AG04450 (cell line): Measurements from ENCODE around the gene B3GAT1. TPM values are rescaled to one million over a fixed set of nuclear protein-coding genes. Genes with fewer than 3 reads are reported as not detected.

Experiments used
- CTCF ChIA-PET: fragments of 300-600, 350-600 bp; formaldehyde crosslinking; extraction: SDS; loops from one replicate; lab custom pipeline; 2022; ENCODE audit warnings: antibody characterized with exemption, inconsistent platforms; lab: Charles Lee
- POLR2A ChIA-PET: fragments of 350-600 bp; formaldehyde crosslinking; extraction: SDS; loops from one replicate; lab custom pipeline; 2021; ENCODE audit warnings: antibody characterized with exemption, inconsistent platforms; lab: Yijun Ruan, JAX
- DNase-seq: peaks from one replicate; pipeline ENCODE4 v3.0.0-alpha.2; 2011; ENCODE audit warnings: low read depth, low spot score
- H3K27ac ChIP-seq: one replicate; pipeline ENCODE4 v1.5.1; 2012; ENCODE audit warnings: low read depth, low read length, control low read depth
- H3K27me3 ChIP-seq: one replicate; pipeline ENCODE4 v1.6.0; 2012; ENCODE audit warnings: low read length; ENCODE audit not compliant: control insufficient read depth, insufficient read depth
- H3K4me3 ChIP-seq: 2 replicates; pipeline ENCODE4 v1.5.1; 2011; ENCODE audit warnings: mild to moderate bottlenecking, low read depth, low read length, control low read depth
- H3K9me3 ChIP-seq: 2 replicates; pipeline ENCODE4 v1.5.1; 2012; ENCODE audit warnings: low read length; ENCODE audit not compliant: control insufficient read depth, insufficient read depth
- CTCF ChIP-seq: IDR thresholded peaks from 2 replicates; pipeline ENCODE4 v1.5.1; 2011; ENCODE audit warnings: low read depth, low read length, control low read depth, inconsistent platforms
- polyA plus RNA-seq: library from polyadenylated mRNA; depleted of rRNA; stranded (reverse); fragments of >200 nt; gene quantifications from 2 replicates; pipeline ENCODE4 v1.2.3, GENCODE V29; 2011

Gene B3GAT1
- polyA plus RNA-seq, 1 experiment, result not detected

DNA sequence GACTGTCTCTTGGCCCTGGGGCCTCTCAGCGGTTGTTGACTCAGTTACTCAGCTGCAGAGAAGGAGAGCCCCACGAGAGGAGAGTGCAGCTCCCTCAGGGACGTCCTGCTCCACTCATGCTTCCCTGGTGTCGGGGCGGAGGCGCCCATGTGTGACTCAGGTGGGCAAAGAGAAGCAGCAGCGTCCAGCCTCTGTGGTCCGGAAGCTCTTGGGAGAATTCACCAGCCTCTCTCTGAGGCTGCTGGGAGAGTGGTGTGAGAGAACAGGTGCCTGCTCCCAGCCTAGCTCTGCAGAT is 54.5 kb downstream of the B3GAT1 start:
- H3K27ac ChIP-seq, result no peak overlapping the region
- no peaks in the 10 kb centered on the region for H3K27me3 ChIP-seq
- H3K9me3 ChIP-seq, result peaks cover 8% of the 10 kb centered on the region; the same call in 1 of the 2 replicates
- POLR2A ChIA-PET, result no interaction called here
- no peak for DNase-seq
- CTCF ChIA-PET, result no interaction called here
- TF ChIP-seq CTCF, result no peak
- H3K4me3 ChIP-seq, result no peak overlapping the region

DNA sequence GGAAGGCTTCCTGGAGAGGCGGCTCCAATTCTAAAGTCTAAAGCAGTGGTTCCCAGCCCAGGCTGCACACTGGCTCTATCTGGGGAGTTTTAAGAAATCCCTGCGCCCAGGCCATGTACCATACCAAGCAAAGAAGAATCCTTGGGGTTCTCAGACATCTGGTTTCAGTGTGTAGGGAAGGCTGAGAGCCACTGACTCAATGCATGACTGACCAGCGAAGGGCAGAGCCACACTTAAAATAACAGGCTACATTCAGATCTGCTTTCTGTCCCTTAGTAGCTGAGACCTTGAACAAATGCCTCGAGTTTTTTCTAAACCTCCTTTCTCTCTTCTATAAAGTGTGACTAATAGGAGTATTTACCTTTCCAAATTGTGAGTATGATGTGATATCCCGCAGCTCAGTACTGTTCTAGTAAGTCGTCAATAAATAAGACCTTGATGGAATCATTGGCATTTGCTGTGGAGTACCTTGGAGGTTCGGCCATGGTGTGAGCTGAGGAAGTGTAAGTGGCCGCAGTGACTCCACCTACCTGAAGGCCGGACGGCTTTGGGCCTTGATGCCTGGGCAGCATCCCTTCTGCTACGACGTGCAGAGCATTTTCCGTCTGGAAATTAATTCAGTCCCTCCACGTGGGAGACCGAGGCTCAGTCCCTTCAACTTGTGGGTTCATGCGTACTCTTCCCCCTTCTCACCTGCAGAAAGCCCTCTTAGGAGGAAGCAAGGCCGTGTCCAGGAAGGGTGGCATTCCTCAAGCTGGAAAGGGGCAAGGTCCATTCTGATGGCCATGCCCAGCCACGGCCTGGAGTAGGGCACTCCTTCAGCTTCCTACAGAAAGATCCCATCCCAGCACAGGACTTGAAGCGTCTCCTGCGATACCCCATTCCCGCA is 55.1 kb downstream of the B3GAT1 start:
- no peak overlapping the region for H3K27ac ChIP-seq
- CTCF ChIA-PET, result no interaction called here
- H3K9me3 ChIP-seq, result peaks cover 5% of the 10 kb centered on the region; the same call in 1 of the 2 replicates
- DNase-seq, result no peak
- H3K27me3 ChIP-seq, result no peaks in the 10 kb centered on the region
- H3K4me3 ChIP-seq, result no peak overlapping the region
- TF ChIP-seq CTCF, result no peak
- POLR2A ChIA-PET, result no interaction called here

DNA sequence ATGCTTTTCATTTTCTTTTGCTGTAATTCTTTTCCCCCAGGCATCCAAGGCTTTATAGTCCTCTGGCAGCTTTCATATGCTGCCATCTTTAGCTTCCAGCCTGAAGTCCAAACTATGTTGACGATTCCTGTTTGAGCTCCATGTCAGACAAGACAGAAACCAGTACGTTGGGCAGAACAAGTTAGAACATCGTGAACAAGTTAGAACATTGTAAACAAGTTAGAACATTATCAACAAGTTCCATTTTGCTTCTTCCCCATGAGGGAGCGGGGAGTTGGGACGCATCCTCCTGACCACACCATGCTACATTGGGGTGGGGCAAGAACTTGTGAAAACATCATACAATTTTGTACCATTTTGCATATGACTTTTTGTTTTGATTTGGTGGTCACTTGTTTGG is 56.4 kb downstream of the B3GAT1 start:
- H3K9me3 ChIP-seq, result peaks cover 5% of the 10 kb centered on the region; the same call in 1 of the 2 replicates
- no peak for TF ChIP-seq CTCF
- no peak for DNase-seq
- CTCF ChIA-PET, result interaction anchor here (1.1 kb wide), 1 partner anchor 512 kb away, joined by 5 read pairs; no protein-coding TSS in a partner anchor
- POLR2A ChIA-PET, result no interaction called here
- no peak overlapping the region for H3K4me3 ChIP-seq
- no peak overlapping the region for H3K27ac ChIP-seq
- no peaks in the 10 kb centered on the region for H3K27me3 ChIP-seq

- Histone ChIP-seq H3K27ac (no peak overlapping the region), H3K27me3 (no peaks in the 10 kb centered on the region), H3K4me3 (no peak overlapping the region), H3K9me3 (peaks cover 5% of the 10 kb centered on the region; the same call in 1 of the 2 replicates)
- CTCF ChIA-PET, result interaction anchor here (1.1 kb wide), 1 partner anchor 513 kb away, joined by 5 read pairs; no protein-coding TSS in a partner anchor
- POLR2A ChIA-PET, result no interaction called here
- no peak for TF ChIP-seq CTCF
- no peak for DNase-seq
These were observed 56.9 kb downstream of the B3GAT1 start for GRCh38 chr11:134355136-134355535.

DNA sequence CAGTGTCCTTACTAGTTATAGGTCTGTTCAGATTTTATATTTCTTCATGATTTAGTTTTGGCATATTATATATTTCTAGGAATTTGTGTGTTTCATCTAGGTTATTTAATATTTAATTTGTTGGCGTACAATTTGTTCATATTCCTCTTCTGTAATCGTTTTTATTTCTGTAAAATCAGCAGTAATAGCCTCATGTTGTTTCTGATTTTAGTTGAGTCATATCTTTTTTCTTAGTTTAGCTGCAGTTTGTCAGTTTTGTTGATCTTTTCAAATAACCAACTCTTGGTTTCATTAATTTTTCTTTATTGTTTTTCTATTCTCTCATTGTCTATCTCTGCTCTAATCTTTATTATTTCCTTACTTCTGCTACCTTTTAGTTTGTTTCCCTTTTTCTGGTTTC is 59.9 kb downstream of the B3GAT1 start:
- CTCF ChIA-PET, result no interaction called here
- no peak for DNase-seq
- no peaks in the 10 kb centered on the region for H3K27me3 ChIP-seq
- no peak overlapping the region for H3K27ac ChIP-seq
- H3K4me3 ChIP-seq, result no peak overlapping the region
- POLR2A ChIA-PET, result no interaction called here
- no peaks in the 10 kb centered on the region for H3K9me3 ChIP-seq
- no peak for TF ChIP-seq CTCF
